ENCODE measurements around the gene MRAP. TPM values are rescaled to one million over a fixed set of nuclear protein-coding genes. Genes with fewer than 3 reads are reported as not detected.

Gene MRAP
- total RNA-seq (not detected), polyA plus RNA-seq (ENCODE audit: insufficient read depth, low read depth, low replicate concordance) (not detected)
- long read RNA-seq, donor 1 = 0 reads
- long read RNA-seq, donor 2 = 0 reads
- long read RNA-seq, donor 3 = 0 reads
- long read RNA-seq, donor 4 = 0 reads
- long read RNA-seq, donor 5 = 0 reads
- long read RNA-seq, donor 6 = 0 reads
- long read RNA-seq, donor 7 = 0 reads
- long read RNA-seq, donor 8 = 0 reads
- long read RNA-seq, donor 9 = 0 reads
- long read RNA-seq, donor 10 = 0 reads

DNA sequence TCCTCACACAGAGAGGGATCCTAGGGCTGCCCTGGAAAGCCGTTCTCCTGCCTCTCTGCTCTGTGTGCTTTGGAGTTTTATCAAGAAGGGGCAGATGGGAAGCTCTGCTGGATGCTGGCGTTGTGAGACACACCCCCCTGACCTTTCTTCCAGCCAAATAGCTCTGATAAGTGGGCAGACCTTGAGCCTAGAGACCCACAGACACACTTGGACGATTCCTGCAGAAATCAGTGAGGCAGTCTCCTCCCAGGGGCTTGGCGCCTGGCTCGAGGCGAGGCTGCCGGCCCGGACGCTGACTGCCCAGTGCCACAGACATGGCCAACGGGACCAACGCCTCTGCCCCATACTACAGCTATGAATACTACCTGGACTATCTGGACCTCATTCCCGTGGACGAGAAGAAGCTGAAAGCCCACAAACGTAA, at the start of gene MRAP:
MRAP (plus strand) TSS at position 198 of the 424 bp plus-strand sequence; CDS start at position 315, 117 bp downstream.
- intact Hi-C loops (cut with DNase I) = no loop called here

DNA sequence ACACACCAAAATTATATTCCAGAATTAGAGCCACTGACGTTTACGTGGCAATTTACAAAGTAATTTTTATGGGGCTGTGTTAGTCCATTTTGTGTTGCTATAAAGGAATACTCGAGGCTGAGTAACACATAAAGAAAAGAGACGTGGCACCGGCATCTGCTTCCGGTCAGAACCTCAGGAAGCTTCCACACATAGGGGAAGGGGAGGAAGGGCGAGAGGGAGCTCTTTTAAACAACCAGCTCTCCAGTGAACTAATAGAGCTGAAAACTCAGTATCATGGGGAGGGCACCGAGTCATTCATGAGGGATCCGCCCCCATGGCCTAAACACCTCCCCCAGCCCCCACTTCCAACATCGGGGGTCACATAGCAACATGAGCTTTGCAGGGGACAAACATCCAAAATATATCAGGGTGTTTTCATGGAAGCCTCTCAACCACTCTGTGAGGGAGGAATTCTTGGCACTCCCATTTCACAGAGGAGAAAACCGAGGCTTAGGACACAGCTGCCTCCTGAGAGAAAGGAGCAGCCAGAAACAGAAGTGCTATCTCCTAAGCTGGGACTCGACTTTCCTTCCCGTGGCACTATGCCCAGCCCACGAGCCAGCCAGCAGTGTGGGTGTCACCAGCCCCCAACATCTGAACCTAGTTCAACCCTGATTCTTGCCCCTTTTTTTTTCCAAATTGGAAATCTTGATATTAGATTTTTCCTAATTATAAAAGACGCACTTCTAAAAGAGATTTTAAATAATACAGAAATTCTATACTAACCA, 49.0 kb upstream of the MRAP start:
- H3K27ac ChIP-seq (ENCODE audit: low read depth in 2 of 2, low read length in 2 of 2) = no peak overlapping the region
- H3K9me3 ChIP-seq (ENCODE audit: control insufficient read depth in 2 of 3, insufficient read depth in 1 of 3, low read length in 3 of 3) = no peaks in the 10 kb centered on the region
- H3K9ac ChIP-seq (ENCODE audit: low read length in 3 of 3) = no peak overlapping the region
- no peaks in the 10 kb centered on the region for H3K36me3 ChIP-seq (ENCODE audit: control insufficient read depth in 2 of 3, insufficient read depth in 3 of 3, low read length in 3 of 3)
- peaks cover 0 to 3% (median 0%) of the 10 kb centered on the region in 3 donors for H3K4me1 ChIP-seq (ENCODE audit: control insufficient read depth in 2 of 3, insufficient read depth in 2 of 3, low read depth in 1 of 3, low read length in 3 of 3)
- no peak overlapping the region for H3K4me3 ChIP-seq (ENCODE audit: low read length in 3 of 3)
- DNase-seq = no peak
- H3K27me3 ChIP-seq (ENCODE audit: control insufficient read depth, insufficient read depth, low read length) = no peaks in the 10 kb centered on the region
- no peak for FAIRE-seq
- intact Hi-C loops (cut with DNase I) = no loop called here
- TF ChIP-seq, protein P1, sequence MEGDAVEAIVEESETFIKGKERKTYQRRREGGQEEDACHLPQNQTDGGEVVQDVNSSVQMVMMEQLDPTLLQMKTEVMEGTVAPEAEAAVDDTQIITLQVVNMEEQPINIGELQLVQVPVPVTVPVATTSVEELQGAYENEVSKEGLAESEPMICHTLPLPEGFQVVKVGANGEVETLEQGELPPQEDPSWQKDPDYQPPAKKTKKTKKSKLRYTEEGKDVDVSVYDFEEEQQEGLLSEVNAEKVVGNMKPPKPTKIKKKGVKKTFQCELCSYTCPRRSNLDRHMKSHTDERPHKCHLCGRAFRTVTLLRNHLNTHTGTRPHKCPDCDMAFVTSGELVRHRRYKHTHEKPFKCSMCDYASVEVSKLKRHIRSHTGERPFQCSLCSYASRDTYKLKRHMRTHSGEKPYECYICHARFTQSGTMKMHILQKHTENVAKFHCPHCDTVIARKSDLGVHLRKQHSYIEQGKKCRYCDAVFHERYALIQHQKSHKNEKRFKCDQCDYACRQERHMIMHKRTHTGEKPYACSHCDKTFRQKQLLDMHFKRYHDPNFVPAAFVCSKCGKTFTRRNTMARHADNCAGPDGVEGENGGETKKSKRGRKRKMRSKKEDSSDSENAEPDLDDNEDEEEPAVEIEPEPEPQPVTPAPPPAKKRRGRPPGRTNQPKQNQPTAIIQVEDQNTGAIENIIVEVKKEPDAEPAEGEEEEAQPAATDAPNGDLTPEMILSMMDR (IDR thresholded peaks at IDR 0.05; ENCODE audit: borderline replicate concordance, extremely low read depth, insufficient read depth) = no peak

More for the DNA sequence above, at the start of gene MRAP:
- DNase-seq = no peak
- FAIRE-seq = no peak
- TF ChIP-seq, protein P1 (IDR thresholded peaks at IDR 0.05; ENCODE audit: borderline replicate concordance, extremely low read depth, insufficient read depth) = no peak
- Histone ChIP-seq H3K4me3 (ENCODE audit: low read length in 3 of 3) (no peak within 1 kb of the TSS), H3K36me3 (ENCODE audit: control insufficient read depth in 2 of 3, insufficient read depth in 3 of 3, low read length in 3 of 3) (no peaks in the 10 kb centered on the region), H3K4me1 (ENCODE audit: control insufficient read depth in 2 of 3, insufficient read depth in 2 of 3, low read depth in 1 of 3, low read length in 3 of 3) (no peaks in the 10 kb centered on the region), H3K27ac (ENCODE audit: low read depth in 2 of 2, low read length in 2 of 2) (no peak within 1 kb of the TSS), H3K9me3 (ENCODE audit: control insufficient read depth in 2 of 3, insufficient read depth in 1 of 3, low read length in 3 of 3) (no peaks in the 10 kb centered on the region), H3K9ac (ENCODE audit: low read length in 3 of 3) (no peak within 1 kb of the TSS), H3K27me3 (ENCODE audit: control insufficient read depth, insufficient read depth, low read length) (no peaks in the 10 kb centered on the region)

DNA sequence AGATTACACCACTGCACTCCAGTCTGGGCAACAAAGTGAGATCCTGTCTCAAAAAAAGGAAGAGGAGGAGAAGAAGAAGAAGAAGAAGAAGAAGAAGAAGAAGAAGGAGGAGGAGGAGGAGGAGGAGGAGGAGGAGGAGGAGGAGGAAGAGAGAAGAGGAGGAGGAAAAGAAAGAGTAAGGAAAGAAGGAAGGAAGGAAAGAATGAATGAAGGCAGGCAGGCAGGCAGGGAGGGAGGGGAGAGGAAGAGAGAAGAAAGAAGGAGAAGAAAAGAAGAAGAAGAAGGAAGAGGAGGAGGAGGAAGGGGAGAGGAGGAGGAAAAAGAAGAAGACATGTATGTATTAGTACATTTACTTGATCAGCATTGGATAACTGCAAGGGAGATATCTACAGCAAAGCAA, 46.5 kb upstream of the MRAP start:
- H3K27me3 ChIP-seq (ENCODE audit: control insufficient read depth, insufficient read depth, low read length) = no peaks in the 10 kb centered on the region
- FAIRE-seq = no peak
- H3K9me3 ChIP-seq (ENCODE audit: control insufficient read depth in 2 of 3, insufficient read depth in 1 of 3, low read length in 3 of 3) = no peaks in the 10 kb centered on the region
- H3K4me3 ChIP-seq (ENCODE audit: low read length in 3 of 3) = no peak overlapping the region
- intact Hi-C loops (cut with DNase I) = no loop called here
- no peak for DNase-seq
- H3K36me3 ChIP-seq (ENCODE audit: control insufficient read depth in 2 of 3, insufficient read depth in 3 of 3, low read length in 3 of 3) = no peaks in the 10 kb centered on the region
- H3K9ac ChIP-seq (ENCODE audit: low read length in 3 of 3) = no peak overlapping the region
- TF ChIP-seq, protein P1 (IDR thresholded peaks at IDR 0.05; ENCODE audit: borderline replicate concordance, extremely low read depth, insufficient read depth) = no peak
- peaks cover 0 to 5% (median 3%) of the 10 kb centered on the region in 3 donors for H3K4me1 ChIP-seq (ENCODE audit: control insufficient read depth in 2 of 3, insufficient read depth in 2 of 3, low read depth in 1 of 3, low read length in 3 of 3)
- no peak overlapping the region for H3K27ac ChIP-seq (ENCODE audit: low read depth in 2 of 2, low read length in 2 of 2)
